ENCODE results near the gene BSPRY. TPM values are rescaled to one million over a fixed set of nuclear protein-coding genes. Genes with fewer than 3 reads are reported as not detected.

Gene BSPRY
- total and polyA plus RNA-seq, 2 of the 13 experiments (the other 11 are each of a cell fraction or from before 2014, with no cell fraction given), result 0.09 to 0.26 TPM

GRCh38 chr9:113340011-113340699, 9.2 kb upstream of the BSPRY start, which contains the start of gene WDR31 (continued):
- TF ChIP-seq, protein P1, sequence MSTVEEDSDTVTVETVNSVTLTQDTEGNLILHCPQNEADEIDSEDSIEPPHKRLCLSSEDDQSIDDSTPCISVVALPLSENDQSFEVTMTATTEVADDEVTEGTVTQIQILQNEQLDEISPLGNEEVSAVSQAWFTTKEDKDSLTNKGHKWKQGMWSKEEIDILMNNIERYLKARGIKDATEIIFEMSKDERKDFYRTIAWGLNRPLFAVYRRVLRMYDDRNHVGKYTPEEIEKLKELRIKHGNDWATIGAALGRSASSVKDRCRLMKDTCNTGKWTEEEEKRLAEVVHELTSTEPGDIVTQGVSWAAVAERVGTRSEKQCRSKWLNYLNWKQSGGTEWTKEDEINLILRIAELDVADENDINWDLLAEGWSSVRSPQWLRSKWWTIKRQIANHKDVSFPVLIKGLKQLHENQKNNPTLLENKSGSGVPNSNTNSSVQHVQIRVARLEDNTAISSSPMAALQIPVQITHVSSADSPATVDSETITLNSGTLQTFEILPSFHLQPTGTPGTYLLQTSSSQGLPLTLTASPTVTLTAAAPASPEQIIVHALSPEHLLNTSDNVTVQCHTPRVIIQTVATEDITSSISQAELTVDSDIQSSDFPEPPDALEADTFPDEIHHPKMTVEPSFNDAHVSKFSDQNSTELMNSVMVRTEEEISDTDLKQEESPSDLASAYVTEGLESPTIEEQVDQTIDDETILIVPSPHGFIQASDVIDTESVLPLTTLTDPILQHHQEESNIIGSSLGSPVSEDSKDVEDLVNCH (CRISPR knock-in tag; IDR thresholded peaks at IDR 0.05), result no peak
- no peak for TF ChIP-seq ZNF546 (CRISPR knock-in tag; conservative IDR thresholded peaks at IDR 0.05)
- peak; percentile 68; the same call in 1 of the 2 replicates for TF ChIP-seq FOXA3 (CRISPR knock-in tag; IDR thresholded peaks at IDR 0.05)
- 0 out of 2 replicates have a peak, but pooled peaks have one; percentile 40 for TF ChIP-seq RFX5 (IDR thresholded peaks at IDR 0.05; ENCODE audit: low read depth, low read length)
- peak; percentile 90 for TF ChIP-seq ZSCAN31 (CRISPR knock-in tag; IDR thresholded peaks at IDR 0.05; ENCODE audit: low read depth)
- peak; percentile 43; the same call in 1 of the 2 replicates for TF ChIP-seq ZNF644 (CRISPR knock-in tag; IDR thresholded peaks at IDR 0.05; ENCODE audit: low read depth)
- TF ChIP-seq ZNF841 (CRISPR knock-in tag; IDR thresholded peaks at IDR 0.05; ENCODE audit: borderline replicate concordance), result no peak; the same call in 1 of the 2 replicates
- no peak for TF ChIP-seq HNF1A (IDR thresholded peaks at IDR 0.05; ENCODE audit: low read depth)
- peak; percentile 77 for TF ChIP-seq HNF1A (CRISPR knock-in tag; IDR thresholded peaks at IDR 0.05; ENCODE audit: borderline replicate concordance)
- TF ChIP-seq PAF1 (CRISPR knock-in tag; IDR thresholded peaks at IDR 0.05), result no peak
- TF ChIP-seq FOXM1 (CRISPR knock-in tag; IDR thresholded peaks at IDR 0.05), result no peak
- TF ChIP-seq, protein P2, sequence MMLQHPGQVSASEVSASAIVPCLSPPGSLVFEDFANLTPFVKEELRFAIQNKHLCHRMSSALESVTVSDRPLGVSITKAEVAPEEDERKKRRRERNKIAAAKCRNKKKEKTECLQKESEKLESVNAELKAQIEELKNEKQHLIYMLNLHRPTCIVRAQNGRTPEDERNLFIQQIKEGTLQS (CRISPR knock-in tag; IDR thresholded peaks at IDR 0.05), result peak; percentile 64
- TF ChIP-seq ZNF784 (CRISPR knock-in tag; IDR thresholded peaks at IDR 0.05; ENCODE audit: borderline replicate concordance), result 0 out of 2 replicates have a peak, but pooled peaks have one; percentile 76
- no peak for TF ChIP-seq CEBPB (IDR thresholded peaks at IDR 0.05; ENCODE audit: borderline replicate concordance, low read depth, low read length)
- TF ChIP-seq RXRA (CRISPR knock-in tag; IDR thresholded peaks at IDR 0.05), result peak; percentile 78
- no peak for TF ChIP-seq ZBTB21 (CRISPR knock-in tag; IDR thresholded peaks at IDR 0.05)
- TF ChIP-seq, protein P3, sequence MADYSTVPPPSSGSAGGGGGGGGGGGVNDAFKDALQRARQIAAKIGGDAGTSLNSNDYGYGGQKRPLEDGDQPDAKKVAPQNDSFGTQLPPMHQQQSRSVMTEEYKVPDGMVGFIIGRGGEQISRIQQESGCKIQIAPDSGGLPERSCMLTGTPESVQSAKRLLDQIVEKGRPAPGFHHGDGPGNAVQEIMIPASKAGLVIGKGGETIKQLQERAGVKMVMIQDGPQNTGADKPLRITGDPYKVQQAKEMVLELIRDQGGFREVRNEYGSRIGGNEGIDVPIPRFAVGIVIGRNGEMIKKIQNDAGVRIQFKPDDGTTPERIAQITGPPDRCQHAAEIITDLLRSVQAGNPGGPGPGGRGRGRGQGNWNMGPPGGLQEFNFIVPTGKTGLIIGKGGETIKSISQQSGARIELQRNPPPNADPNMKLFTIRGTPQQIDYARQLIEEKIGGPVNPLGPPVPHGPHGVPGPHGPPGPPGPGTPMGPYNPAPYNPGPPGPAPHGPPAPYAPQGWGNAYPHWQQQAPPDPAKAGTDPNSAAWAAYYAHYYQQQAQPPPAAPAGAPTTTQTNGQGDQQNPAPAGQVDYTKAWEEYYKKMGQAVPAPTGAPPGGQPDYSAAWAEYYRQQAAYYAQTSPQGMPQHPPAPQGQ (CRISPR knock-in tag; IDR thresholded peaks at IDR 0.05; ENCODE audit: borderline replicate concordance), result no peak
